HepG2 (cell line): ENCODE measurements around the gene PPOX. TPM values are rescaled to one million over a fixed set of nuclear protein-coding genes. Genes with fewer than 3 reads are reported as not detected.

Source experiments
- ATAC-seq: fragments of 200-7000 bp; cut with Tn5 transposase; 3 replicates; pipeline ENCODE4 v1.9.1; 2020; ENCODE audit warnings: mild to moderate bottlenecking, moderate library complexity
- BruUV-seq: library from RNA; stranded (reverse); fragments of 400-500 nt; replicated peaks from 2 replicates; lab custom pipeline; 2021; lab: Mats Ljungman, UMichigan
- CTCF ChIA-PET: fragments of 300-600 bp; formaldehyde crosslinking; extraction: SDS; loops from one replicate; lab custom pipeline; 2021; ENCODE audit warnings: low total read pairs, inconsistent platforms, low intra/inter-chr PET ratio; lab: Yijun Ruan, JAX
- POLR2A ChIA-PET: fragments of 350-600 bp; sonication (Branson Sonifier 250); formaldehyde crosslinking; loops from one replicate; lab custom pipeline; 2020; ENCODE audit warnings: antibody characterized with exemption, inconsistent platforms; lab: Yijun Ruan, JAX
- DNase-seq: peaks from one replicate; pipeline ENCODE4 v3.0.0-alpha.2; 2015; ENCODE audit warnings: low spot score
- FAIRE-seq: peaks from 3 replicates; lab custom pipeline; 2011; peaks lifted over from hg19 to GRCh38; lab: Jason Lieb, UNC
- H2AFZ ChIP-seq: one replicate; pipeline ENCODE4 v1.6.1; 2011; ENCODE audit warnings: low read length, inconsistent platforms
- H3K27ac ChIP-seq: fragments of 300-600 bp; 3 replicates; pipeline ENCODE4 v1.8.0; 2011; ENCODE audit warnings: mixed run types, mild to moderate bottlenecking, mixed read lengths, low read length, inconsistent platforms; ENCODE audit not compliant: insufficient read depth; ENCODE audit errors: extremely low read length
- H3K27me3 ChIP-seq, 2 experiments: fragments of 200-600 bp in 1 of 2; 2 replicates in 1 of 2; 3 replicates in 1 of 2; pipeline versions ENCODE4 v1.6.0 to v1.8.0; 2011; ENCODE audit warnings: low read length in 2 of 2, mild to moderate bottlenecking in 2 of 2, moderate library complexity in 2 of 2, inconsistent platforms in 1 of 2; ENCODE audit not compliant: insufficient read depth in 2 of 2, control insufficient read depth in 1 of 2
- H3K36me3 ChIP-seq, 2 experiments: fragments of 200-600 bp in 1 of 2; replicated peaks in 1 of 2; 2 replicates in 1 of 2; 3 replicates in 1 of 2; pipeline versions ENCODE4 v1.5.1 to v1.8.0; 2011; ENCODE audit warnings: low read length in 2 of 2, inconsistent platforms in 1 of 2; ENCODE audit not compliant: insufficient read depth in 2 of 2, control insufficient read depth in 1 of 2
- H3K4me1 ChIP-seq: 2 replicates; pipeline ENCODE4 v1.5.1; 2012; ENCODE audit warnings: low read length, inconsistent platforms; ENCODE audit not compliant: insufficient read depth
- H3K4me2 ChIP-seq: 2 replicates; pipeline ENCODE4 v1.6.0; 2011; ENCODE audit warnings: low read depth, low read length, inconsistent platforms
- H3K4me3 ChIP-seq, 3 experiments: fragments of 200-600 bp in 1 of 3; sonication (generic), shearing (Covaris generic) in 1 of 3; replicated peaks in 1 of 3; 2 replicates each; pipeline ENCODE4 v1.5.1; 2011 to 2016; ENCODE audit warnings: low read length in 3 of 3, inconsistent platforms in 2 of 3, low read depth in 2 of 3, mild to moderate bottlenecking in 2 of 3, control low read depth in 1 of 3, mixed read lengths in 1 of 3; ENCODE audit not compliant: insufficient read depth in 1 of 3
- H3K79me2 ChIP-seq: one replicate; pipeline ENCODE4 v1.6.1; 2011; ENCODE audit warnings: low read length, inconsistent platforms; ENCODE audit not compliant: insufficient read depth
- H3K9ac ChIP-seq: 2 replicates; pipeline ENCODE4 v1.6.0; 2011; ENCODE audit warnings: mild to moderate bottlenecking, low read depth, low read length, inconsistent platforms; ENCODE audit not compliant: insufficient read depth
- H3K9me3 ChIP-seq: 2 replicates; pipeline ENCODE4 v1.5.1; 2012; ENCODE audit warnings: mild to moderate bottlenecking, low read length
- H4K20me1 ChIP-seq: 2 replicates; pipeline ENCODE4 v1.6.0; 2011; ENCODE audit warnings: inconsistent platforms, mild to moderate bottlenecking, low read length, moderate library complexity; ENCODE audit not compliant: insufficient read depth
- CHD2 ChIP-seq: IDR thresholded peaks from 2 replicates; pipeline ENCODE4 v1.6.1; 2011; ENCODE audit warnings: low read depth, low read length, improper control_type of control experiment
- GPBP1L1 ChIP-seq: sonication (generic); formaldehyde crosslinking; IDR thresholded peaks from 2 replicates; pipeline ENCODE4 v1.5.0; 2020; ENCODE audit warnings: mild to moderate bottlenecking, missing genetic modification reagents
- NR2F6 ChIP-seq, 2 experiments: IDR thresholded peaks; 2 replicates each; pipeline ENCODE4 v1.6.1; 2016; ENCODE audit warnings: antibody characterized with exemption in 1 of 2, mild to moderate bottlenecking in 1 of 2
- RBM39 ChIP-seq: fragments of 200-400 bp; formaldehyde crosslinking; IDR thresholded peaks from one replicate; pipeline ENCODE4 v1.6.1; 2018; ENCODE audit warnings: antibody characterized with exemption, mild to moderate bottlenecking, low read depth, low read length; ENCODE audit not compliant: poor library complexity, severe bottlenecking
- SALL2 ChIP-seq: sonication (generic); formaldehyde crosslinking; IDR thresholded peaks from 2 replicates; pipeline ENCODE4 v1.8.1; 2023; ENCODE audit warnings: mild to moderate bottlenecking, missing genetic modification reagents, inconsistent platforms
- TBL1XR1 ChIP-seq: fragments of 150-350 bp; IDR thresholded peaks from 2 replicates; pipeline ENCODE4 v1.6.1; 2014; ENCODE audit warnings: borderline replicate concordance, low read length; ENCODE audit not compliant: partially characterized antibody
- TEF ChIP-seq: sonication (generic); formaldehyde crosslinking; IDR thresholded peaks from 2 replicates; pipeline ENCODE4 v1.5.0; 2020; ENCODE audit warnings: missing genetic modification reagents
- THYN1 ChIP-seq: sonication (generic); formaldehyde crosslinking; IDR thresholded peaks from 2 replicates; pipeline ENCODE4 v1.8.1; 2023; ENCODE audit warnings: low read depth, mild to moderate bottlenecking, moderate library complexity, missing genetic modification reagents, borderline replicate concordance
- TP53 ChIP-seq: sonication (generic); formaldehyde crosslinking; conservative IDR thresholded peaks from 2 replicates; pipeline ENCODE4 v1.4.0; 2020; ENCODE audit warnings: missing genetic modification reagents
- ZBTB2 ChIP-seq: sonication (generic); formaldehyde crosslinking; IDR thresholded peaks from 2 replicates; pipeline ENCODE4 v1.8.0; 2022; ENCODE audit warnings: low read depth, missing genetic modification reagents
- ZFP90 ChIP-seq: sonication (generic); formaldehyde crosslinking; IDR thresholded peaks from 2 replicates; pipeline ENCODE4 v1.8.0; 2022; ENCODE audit warnings: missing genetic modification reagents, mild to moderate bottlenecking, inconsistent platforms, borderline replicate concordance
- ZGPAT ChIP-seq: IDR thresholded peaks from 2 replicates; pipeline ENCODE4 v1.6.1; 2016; ENCODE audit warnings: mild to moderate bottlenecking
- ZNF24 ChIP-seq: fragments of 450-650 bp; IDR thresholded peaks from 2 replicates; pipeline ENCODE4 v1.6.1; 2017; ENCODE audit warnings: antibody characterized with exemption, mild to moderate bottlenecking
- ZNF274 ChIP-seq: sonication (generic); formaldehyde crosslinking; IDR thresholded peaks from 2 replicates; pipeline ENCODE4 v1.5.1; 2020; ENCODE audit warnings: mild to moderate bottlenecking, missing genetic modification reagents
- ZNF780A ChIP-seq: sonication (generic); formaldehyde crosslinking; IDR thresholded peaks from 2 replicates; pipeline ENCODE4 v1.8.0; 2022; ENCODE audit warnings: mild to moderate bottlenecking, missing genetic modification reagents, moderate library complexity
- WGBS: methylation state at CpG from one replicate; pipeline ENCODE4 v1.1.6; 2017; ENCODE audit warnings: low lambda C conversion rate; 5-methylcytosine and 5-hydroxymethylcytosine counted together
- in situ Hi-C: cut with HindIII; loops from 2 replicates; pipeline ENCODE4 v1.10.0; 2017; ENCODE audit warnings: low pct_unique_long_range_greater_than_20kb; ENCODE audit not compliant: extremely low pct_ligation_motif_present
- intact Hi-C: fragments of 100-400 bp; cut with micrococcal nuclease; formaldehyde crosslinking; loops from one replicate; pipeline ENCODE4 v1.10.0; 2022; ENCODE audit not compliant: unreplicated experiment
- polyA plus RNA-seq, 8 experiments: library from polyadenylated mRNA; depleted of rRNA in 3 of 8; stranded (reverse) in 7 of 8; unstranded in 1 of 8; fragments of >200 nt; fragmentation: Illumina TruSeq in 4 of 8; extraction: Trizol in 4 of 8; gene quantifications; 2 replicates each; pipeline versions ENCODE4 v1.2.1 to v1.2.3, GENCODE V29; 2011 to 2016; ENCODE audit warnings: low read depth in 4 of 8, missing spikeins in 1 of 8, mixed read lengths in 1 of 8; ENCODE audit not compliant: insufficient read depth in 1 of 8
- total RNA-seq, 5 experiments: library from RNA; depleted of rRNA; stranded (reverse); fragments of >200 nt; fragmentation: Illumina TruSeq; extraction: Trizol; gene quantifications; 2 replicates each; pipeline ENCODE4 v1.2.3, GENCODE V29; 2016; ENCODE audit warnings: low read depth in 1 of 5

Gene PPOX
- total and polyA plus RNA-seq, 2 of the 13 experiments (the other 11 are each of a cell fraction or from before 2014, with no cell fraction given): 15.5 to 27.7 TPM

GRCh38 chr1:161121834-161122233 is 44.4 kb upstream of the PPOX start:
- Histone ChIP-seq H4K20me1 (no peaks in the 10 kb centered on the region), H3K4me2 (no peak overlapping the region), H3K36me3 (peaks cover 23 to 65% of the 10 kb centered on the region in 2 experiments), H3K4me3 (no peak overlapping the region), H2AFZ (no peak overlapping the region), H3K79me2 (peaks cover 28% of the 10 kb centered on the region), H3K9ac (no peak overlapping the region), H3K9me3 (no peaks in the 10 kb centered on the region), H3K27me3 (no peaks in the 10 kb centered on the region; a peak in 1 of 5 replicates), H3K27ac (no peak overlapping the region), H3K4me1 (peaks cover 19% of the 10 kb centered on the region)
- DNase-seq: no peak
- CTCF ChIA-PET: no interaction called here
- no peak for TF ChIP-seq THYN1 (CRISPR knock-in tag)
- TF ChIP-seq TBL1XR1: no peak
- no peak for TF ChIP-seq TP53
- no peak for TF ChIP-seq SALL2 (CRISPR knock-in tag)
- TF ChIP-seq NR2F6 (IDR thresholded peaks at IDR 0.05): no peak
- TF ChIP-seq NR2F6 (CRISPR knock-in tag; IDR thresholded peaks at IDR 0.05): no peak
- TF ChIP-seq ZNF274 (CRISPR knock-in tag): no peak
- ATAC-seq: no peak
- no peak for FAIRE-seq
- POLR2A ChIA-PET: no interaction called here
- in situ Hi-C loops (no loop called here), intact Hi-C loops (no loop called here)
- WGBS: 100% methylated on average over 4 of the region's 4 CpGs
- no TSS peak for BruUV-seq

- H3K4me2 ChIP-seq: no peak overlapping the region
- CTCF ChIA-PET: no interaction called here
- no peak overlapping the region for H3K27ac ChIP-seq
- POLR2A ChIA-PET: no interaction called here
- WGBS: 97% methylated on average over 6 of the region's 6 CpGs
- peaks cover 25 to 76% of the 10 kb centered on the region in 2 experiments for H3K36me3 ChIP-seq
- H3K4me1 ChIP-seq: peaks cover 17% of the 10 kb centered on the region
- H3K79me2 ChIP-seq: peaks cover 24% of the 10 kb centered on the region
- intact Hi-C loops: no loop called here
- ATAC-seq (no peak), DNase-seq (no peak), FAIRE-seq (no peak)
- in situ Hi-C loops: no loop called here
- no peaks in the 10 kb centered on the region for H3K27me3 ChIP-seq
- no peak overlapping the region for H2AFZ ChIP-seq
- H3K9ac ChIP-seq: no peak overlapping the region
- H3K9me3 ChIP-seq: no peaks in the 10 kb centered on the region
- H4K20me1 ChIP-seq: no peaks in the 10 kb centered on the region
- BruUV-seq: no TSS peak
- H3K4me3 ChIP-seq: no peak overlapping the region
- TF ChIP-seq CHD2: no peak
- TF ChIP-seq ZNF780A (CRISPR knock-in tag): no peak
- no peak for TF ChIP-seq GPBP1L1 (CRISPR knock-in tag)
- TF ChIP-seq ZBTB2 (CRISPR knock-in tag): no peak
- no peak for TF ChIP-seq TEF (CRISPR knock-in tag)
- no peak for TF ChIP-seq ZGPAT (CRISPR knock-in tag)
- no peak for TF ChIP-seq ZNF24
- TF ChIP-seq RBM39: no peak
- TF ChIP-seq ZFP90 (CRISPR knock-in tag): no peak
Observed at GRCh38 chr1:161122967-161123366, 43.3 kb upstream of the PPOX start.
